Hematopoietic multipotent progenitor cell (in vitro differentiated cells): ENCODE data around the gene CENPV. TPM values are rescaled to one million over a fixed set of nuclear protein-coding genes. Genes with fewer than 3 reads are reported as not detected.
A peak's percentile ranks its signal among the peaks of the same experiment; 100 is the strongest.
"Not testable (repeated sequence)": the region's sequence is repeated elsewhere in the genome, so short reads cannot be mapped to it uniquely, and the experiment has no call there.

Experiments
- DNase-seq, 3 donors: peaks; one replicate each; pipeline ENCODE4 v3.0.0-alpha.2; 2011 to 2015; ENCODE audit warnings: low read depth in 2 of 3, low spot score in 2 of 3
- total RNA-seq: library from RNA; depleted of rRNA; stranded (reverse); fragments of >200 nt; gene quantifications from one replicate; pipeline ENCODE4 v1.2.3, GENCODE V29; 2012

Gene CENPV
- total RNA-seq, result 12.9 TPM

DNA sequence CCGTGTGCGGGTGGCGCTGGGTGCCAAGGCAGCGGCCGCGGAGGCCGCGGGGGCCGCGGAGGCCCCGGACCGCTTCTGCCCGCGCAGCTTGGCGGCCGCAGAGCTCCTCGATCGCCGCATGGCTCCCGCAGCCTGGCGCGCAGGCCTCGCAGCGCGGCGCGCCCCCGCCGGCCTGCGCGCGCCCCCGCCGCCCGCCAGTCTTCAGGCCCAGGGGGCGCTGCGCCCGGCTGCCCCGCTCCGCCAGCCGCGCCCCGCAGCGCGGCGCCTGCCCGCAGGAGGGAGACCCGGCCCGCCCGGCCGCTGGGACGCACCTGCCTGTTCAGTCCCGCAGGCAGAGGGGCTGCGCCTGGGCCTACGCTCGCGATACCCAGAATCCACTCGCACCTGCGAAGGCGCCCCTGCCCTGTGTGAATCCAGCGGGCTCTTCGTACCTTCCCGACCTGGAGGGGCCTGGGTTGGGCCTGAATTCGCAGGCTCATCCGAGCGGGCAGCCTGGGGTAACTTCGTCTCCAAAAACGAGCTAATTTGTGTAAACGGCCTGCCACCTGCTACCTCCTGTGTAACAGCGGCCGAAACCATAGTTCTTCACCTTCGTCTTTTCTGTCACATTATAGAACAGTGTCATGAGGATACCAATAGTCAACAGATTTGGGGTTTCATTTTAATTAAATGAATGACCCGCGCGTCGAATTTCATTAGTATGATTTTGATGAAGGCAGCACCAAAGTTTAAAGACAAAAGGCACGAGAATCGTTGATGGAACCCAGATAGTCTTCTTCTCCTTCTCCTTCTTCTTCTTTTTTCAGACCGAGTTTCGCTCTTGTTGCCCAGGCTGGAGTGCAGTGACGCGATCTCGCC lies at the start of gene CENPV:
TSS of gene CENPV (minus strand) at position 153 of the 858 bp plus-strand sequence. CDS start at position 120, 33 bp downstream.
- DNase-seq, result peak; percentile 58 to 77 (median 69)

DNA sequence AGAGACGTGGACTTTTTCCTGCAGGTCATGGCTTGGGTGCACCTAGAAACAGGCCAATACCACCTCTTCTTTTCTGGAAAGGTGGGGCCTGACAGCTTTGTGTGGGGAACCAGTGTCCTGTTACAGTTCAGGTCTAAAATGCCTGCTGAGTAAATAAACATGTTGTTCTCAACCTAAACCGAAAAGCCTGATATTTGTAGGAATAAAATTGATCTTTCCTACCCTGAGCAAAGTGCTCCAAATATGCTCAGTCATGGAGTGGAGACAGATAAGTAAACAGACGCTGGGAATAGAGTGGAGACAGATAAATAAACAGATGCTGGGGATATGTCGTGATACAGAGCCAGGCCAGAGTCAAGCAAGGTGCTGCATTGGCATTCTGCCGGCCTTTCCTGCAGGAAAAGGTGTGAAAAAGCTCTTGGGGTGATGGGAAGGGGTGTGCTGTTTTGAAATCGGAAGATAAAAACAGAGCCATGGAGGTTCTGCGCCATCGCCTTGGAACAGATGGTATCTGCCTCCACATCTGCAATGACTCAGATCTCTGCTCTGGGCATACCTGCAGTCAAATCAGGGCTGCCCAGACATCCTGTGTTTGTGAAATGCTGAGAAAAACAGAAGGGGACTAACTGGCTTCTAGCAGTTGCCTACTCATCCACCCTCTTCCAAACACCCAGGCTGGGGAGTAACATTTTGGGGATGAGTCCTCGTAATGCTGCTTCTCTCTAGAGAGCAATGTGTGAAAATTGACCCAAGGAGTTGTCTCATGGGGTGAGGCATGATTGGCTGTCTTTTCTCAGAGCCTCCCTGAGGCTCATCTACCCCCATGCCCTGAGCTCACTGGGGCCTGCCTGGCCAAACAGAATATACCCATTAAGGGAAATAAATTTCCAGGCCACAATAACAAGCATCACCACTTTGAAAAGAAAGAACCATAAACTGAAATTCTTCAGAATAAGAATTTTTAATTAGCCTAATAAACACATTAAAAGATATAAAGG lies 45.3 kb upstream of the CENPV start:
- peak in 2 of 3 donors; percentile 90 to 96 for DNase-seq

DNA sequence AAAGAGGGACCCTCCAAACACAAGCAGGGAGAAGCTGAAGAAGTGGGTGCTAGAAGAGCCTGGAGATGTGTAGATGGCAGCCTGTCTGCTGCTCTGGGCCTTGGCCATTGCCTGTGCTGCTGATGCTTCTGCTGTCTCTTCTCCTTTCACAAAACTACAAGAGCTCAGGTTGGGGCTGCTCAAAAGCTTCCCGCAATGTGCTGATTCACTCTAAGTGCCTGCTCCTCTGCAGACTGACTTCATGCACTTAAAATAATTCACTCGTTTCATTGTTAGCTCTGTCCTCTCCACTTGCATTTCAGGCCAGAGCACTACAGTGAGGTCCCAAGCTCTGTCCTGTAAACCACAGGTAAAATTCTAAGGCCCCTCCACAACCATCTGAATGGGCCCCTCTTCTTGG lies 43.4 kb upstream of the CENPV start:
- DNase-seq, result peak in 1 of 3 donors; percentile 73

DNA sequence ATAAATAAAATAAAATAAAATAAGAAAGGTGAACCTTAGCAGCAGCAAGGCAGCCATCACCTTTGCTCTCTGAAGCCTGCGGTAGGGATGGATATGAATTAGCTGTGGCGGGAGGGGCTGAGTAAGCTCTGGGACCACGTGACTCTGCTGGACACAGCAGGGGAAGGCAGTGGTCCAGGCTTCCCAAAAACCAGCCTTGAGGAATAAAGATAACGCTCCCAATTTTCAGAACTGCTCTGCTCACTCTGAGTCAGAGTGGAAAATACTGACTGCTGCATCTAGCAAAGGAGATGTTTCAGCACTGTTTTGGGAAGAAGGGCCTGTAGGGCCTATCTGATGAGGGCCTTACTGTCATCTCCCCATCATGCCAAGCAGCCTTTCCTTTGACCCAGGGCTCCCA lies 42.6 kb upstream of the CENPV start:
- not testable (repeated sequence) for DNase-seq

DNA sequence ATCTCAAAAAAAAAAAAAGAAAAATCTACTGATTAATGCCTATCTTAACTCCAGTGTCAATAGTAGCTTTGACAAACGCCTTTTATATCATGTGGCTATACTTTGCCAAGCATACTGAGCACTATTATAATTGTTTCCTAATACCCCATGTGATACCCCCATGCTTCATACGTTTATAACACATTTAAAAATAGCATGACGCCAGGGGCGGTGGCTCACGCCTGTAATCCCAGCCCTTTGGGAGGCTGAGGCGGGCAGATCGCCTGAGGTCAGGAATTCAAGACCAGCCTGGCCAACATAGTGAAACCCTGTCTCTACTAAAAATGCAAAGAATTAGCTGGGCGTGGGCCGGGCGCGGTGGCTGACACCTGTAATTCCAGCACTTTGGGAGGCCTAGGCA lies 39.2 kb upstream of the CENPV start:
- DNase-seq, result not testable (repeated sequence)

DNA sequence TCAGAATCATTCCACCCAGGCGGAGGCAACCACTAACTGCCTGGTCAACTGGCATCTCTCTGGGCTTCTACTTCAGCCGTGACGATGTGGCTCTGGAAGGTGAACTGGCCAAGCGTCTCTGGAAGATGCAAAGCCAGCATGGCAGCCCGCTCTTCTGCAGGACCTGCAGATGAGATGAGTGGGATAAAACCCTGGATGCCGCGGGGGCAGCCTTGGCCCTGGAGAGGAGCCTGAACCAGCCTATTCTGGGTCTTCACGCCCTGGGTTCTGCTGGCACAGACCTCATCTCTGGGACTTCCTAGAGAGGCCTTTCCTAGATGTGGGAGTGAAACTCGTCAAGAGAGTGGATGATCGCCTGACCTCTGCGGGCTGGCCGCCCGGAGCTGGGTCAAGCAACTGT lies 38.2 kb upstream of the CENPV start:
- DNase-seq, result no peak

DNA sequence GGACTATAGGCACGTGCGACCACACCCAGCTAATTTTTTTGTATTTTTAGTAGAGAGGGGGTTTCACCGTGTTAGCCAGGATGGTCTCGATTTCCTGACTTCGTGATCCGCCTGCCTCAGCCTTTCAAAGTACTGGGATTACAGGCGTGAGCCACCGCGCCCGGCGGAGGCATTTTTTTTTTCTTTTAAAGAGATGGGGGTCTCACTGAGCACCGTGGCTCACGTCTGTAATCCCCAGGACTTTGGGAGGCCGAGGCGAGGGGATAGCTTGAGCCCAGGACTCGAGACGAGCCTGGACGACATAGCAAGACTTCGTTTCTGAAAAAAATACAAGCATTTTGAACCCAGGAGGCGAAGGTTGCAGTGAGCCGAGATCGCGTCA lies 32.8 kb upstream of the CENPV start:
- DNase-seq, result not testable (repeated sequence)

DNA sequence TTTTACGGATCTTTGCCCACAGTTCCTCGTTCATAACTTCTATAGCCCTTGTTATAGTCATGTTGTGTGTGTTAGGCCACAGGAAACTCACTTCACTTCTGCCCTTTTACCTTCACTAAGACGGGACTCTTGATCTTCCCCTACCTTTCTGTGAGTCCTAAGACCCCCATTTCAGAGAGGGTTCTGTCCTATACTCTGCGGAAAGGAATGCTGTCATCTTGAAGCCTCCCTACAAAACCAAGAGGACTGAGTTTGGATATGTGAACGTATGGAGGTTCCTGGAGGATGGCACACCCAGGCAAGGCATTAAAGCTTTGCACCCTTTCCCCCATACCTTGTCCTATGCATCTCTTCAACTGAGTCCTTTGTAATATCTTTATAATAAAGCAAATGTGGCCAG lies 31.3 kb upstream of the CENPV start:
- no peak for DNase-seq

DNA sequence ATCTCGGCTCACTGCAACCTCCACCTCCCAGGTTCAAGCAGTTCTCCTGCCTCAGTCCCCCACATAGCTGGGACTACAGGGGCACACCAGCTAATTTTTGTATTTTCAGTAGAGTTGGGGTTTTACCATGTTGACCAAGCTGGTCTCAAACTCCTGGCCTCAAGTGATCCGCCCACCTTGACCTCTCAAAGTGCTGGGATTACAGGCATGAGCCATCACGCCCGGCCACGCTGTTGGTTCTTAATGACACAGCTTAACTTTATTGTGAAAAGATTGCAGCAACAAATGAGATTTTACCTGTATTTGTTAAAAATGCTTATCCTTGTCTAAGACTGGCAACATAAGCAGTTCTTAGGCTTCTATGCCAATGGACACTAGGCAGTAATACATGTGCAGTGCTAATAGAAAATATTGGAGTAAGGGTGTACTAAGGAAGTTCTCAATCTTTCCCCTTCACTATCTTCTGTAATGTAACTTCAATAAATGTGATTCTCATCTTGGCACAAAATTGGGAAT lies 30.6 kb upstream of the CENPV start:
- DNase-seq, result no peak

DNA sequence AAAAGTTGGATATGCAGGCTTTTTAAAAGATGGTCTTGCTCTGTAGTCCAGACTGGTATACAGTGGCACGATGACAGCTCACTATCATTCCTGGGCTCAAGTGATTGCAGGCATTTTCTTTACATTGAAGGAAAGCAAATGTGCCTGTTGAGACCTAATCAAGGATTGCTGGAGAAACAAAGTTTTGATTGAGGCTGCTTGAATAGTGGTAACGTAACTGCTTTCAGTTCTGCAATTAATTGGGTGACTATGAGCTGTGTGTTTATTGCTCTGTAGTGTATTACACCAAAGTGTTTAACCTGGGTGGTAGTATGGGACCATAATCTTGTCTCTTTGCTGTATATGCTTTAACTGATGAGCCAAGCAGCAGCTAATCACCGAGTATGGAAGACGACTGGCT lies 29.9 kb upstream of the CENPV start:
- no peak for DNase-seq

DNA sequence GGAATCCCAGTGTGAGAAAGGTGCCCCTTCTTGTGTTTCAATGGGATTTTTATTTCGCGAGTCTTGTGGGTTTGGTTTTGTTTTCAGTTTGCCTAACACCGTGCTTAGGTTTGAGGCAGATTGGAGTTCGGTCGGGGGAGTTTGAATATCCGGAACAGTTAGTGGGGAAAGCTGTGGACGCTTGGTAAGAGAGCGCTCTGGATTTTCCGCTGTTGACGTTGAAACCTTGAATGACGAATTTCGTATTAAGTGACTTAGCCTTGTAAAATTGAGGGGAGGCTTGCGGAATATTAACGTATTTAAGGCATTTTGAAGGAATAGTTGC lies 28.2 kb upstream of the CENPV start:
- no peak for DNase-seq

DNA sequence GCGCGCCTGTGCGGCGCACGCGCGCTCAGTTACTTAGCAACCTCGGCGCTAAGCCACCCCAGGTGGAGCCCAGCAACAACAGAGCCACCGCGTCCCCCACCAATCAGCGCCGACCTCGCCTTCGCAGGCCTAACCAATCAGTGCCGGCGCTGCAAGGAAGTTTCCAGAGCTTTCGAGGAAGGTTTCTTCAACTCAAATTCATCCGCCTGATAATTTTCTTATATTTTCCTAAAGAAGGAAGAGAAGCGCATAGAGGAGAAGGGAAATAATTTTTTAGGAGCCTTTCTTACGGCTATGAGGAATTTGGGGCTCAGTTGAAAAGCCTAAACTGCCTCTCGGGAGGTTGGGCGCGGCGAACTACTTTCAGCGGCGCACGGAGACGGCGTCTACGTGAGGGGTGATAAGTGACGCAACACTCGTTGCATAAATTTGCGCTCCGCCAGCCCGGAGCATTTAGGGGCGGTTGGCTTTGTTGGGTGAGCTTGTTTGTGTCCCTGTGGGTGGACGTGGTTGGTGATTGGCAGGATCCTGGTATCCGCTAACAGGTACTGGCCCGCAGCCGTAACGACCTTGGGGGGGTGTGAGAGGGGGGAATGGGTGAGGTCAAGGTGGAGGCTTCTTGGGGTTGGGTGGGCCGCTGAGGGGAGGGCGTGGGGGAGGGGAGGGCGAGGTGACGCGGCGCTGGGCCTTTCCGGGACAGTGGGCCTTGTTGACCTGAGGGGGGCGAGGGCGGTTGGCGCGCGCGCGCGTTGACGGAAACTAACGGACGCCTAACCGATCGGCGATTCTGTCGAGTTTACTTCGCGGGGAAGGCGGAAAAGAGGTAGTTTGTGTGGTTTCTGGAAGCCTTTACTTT lies 27.6 kb upstream of the CENPV start, which contains the start of gene UBB:
TSS of gene UBB (plus strand) at position 452 of the 856 bp plus-strand sequence. CDS start 817 bp downstream, outside the sequence.
- DNase-seq, result peak; percentile 87 to 98 (median 98)

DNA sequence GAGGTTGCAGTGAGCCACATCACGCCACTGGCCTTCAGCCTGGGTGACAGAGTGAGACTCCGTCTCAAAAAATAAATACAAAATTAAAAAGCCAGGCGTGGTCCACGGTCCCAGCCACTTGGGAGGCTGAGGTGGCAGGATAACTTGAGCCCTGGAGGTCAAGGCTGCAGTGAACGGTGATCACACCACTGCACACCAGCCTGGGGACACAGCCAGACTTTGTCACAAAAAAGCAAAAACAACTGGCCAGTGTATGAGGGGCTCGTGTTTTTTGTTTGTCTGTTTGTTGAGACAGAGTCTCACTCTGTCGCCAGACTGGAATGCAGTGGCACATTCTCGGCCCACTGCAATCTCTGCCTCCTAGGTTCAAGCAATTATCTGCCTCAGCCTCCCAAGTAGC lies 26.4 kb upstream of the CENPV start:
- DNase-seq, result no peak

DNA sequence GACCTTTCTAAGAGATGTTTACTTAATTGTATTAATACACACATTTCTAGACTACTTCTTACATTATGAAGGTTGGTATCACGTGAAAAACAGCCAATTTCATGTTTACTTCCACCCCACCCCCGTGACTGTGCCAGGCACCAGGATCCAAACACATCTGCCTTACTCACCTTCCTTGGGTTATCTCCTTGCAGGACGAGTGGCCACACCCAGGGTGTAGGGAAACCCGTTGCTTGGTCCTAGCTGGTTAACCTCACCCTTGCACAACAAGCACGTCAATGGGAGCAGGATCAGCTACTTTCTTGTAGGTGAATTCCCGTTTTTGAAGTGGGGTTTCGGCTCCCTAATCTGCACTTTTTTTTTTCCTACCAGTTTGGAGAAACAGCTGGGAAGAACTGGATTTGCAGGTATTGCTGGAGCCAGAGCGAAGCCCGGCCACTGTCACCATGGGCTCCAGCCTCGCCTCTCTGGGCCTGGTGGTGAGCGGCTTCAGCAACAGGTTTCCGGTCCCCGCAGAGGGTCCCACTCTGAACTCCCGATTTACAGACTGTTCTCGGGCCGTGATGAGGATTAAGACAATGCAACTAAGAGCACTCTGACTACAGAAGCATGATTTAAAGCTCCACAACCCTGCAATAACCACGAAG lies 25.5 kb upstream of the CENPV start:
- DNase-seq, result no peak

DNA sequence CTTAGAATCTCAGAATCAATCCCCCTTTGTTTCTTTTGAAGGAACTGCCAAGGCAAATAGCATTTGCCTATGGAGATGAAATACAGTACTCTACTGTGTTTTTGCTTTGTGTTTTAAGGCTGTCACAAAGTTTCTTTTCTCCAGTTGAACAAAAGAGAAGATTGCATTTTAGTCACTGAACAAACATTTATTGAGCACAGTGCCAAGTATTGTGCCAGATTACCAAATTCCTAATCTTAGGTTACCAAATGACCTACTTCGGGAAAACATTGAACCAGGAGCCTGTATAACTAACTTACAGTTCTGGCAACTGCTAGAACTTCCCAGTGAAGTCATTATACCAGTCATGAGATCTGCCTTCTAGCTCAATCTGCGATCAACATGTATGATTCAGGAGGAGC lies 24.7 kb upstream of the CENPV start:
- DNase-seq, result no peak

DNA sequence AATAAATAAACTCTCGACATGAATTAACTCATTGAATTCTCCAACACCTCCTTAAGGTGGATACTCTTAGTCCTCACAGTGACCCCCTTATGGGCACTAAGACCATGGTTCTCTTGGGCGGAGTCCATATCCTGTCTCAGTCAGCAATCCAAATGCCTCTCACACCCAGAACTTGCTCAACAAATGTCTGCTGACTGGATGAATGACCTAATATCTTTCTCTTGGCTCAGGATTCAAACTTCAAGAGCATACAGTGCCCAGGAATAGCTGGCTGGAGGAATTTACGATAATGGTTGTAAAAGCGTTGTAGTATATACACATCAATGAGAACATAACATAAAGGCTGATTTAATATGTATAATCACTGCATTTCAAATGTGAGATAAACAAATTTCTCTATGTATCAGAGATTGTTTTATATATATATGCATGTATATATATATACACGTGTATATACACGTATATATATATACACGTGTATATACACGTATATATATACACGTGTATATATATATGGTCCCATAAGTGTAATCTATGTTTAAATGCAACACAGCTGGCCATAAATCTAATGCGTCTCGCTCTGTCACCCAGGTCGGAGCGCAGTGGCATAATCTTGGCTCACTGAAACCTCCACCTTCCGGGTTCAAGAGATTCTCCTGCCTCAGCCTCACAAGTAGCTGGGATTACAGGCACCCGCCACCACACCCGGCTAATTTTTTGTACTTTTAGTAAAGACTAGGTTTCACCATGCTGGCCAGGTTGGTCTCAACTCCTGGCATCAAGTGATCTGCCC lies 21.1 kb upstream of the CENPV start:
- no peak for DNase-seq

DNA sequence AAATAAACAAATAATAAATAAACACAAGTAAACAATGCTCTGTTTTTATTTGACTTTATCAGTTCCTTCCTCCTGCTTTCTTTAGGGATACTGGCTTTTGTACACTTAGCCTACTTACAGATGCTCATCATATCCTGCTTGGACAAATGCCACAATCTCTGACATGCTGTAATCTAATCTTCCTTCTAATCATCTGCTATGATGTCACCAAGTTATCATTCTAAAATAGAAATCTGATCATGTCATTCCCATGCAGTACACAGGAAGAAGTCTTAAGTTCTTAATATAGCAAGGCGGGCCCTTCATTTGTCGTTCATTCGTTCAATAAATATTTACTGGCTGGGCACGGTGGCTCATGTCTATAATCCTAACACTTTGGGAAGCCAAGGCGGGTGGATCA lies 18.5 kb upstream of the CENPV start:
- DNase-seq, result no peak

DNA sequence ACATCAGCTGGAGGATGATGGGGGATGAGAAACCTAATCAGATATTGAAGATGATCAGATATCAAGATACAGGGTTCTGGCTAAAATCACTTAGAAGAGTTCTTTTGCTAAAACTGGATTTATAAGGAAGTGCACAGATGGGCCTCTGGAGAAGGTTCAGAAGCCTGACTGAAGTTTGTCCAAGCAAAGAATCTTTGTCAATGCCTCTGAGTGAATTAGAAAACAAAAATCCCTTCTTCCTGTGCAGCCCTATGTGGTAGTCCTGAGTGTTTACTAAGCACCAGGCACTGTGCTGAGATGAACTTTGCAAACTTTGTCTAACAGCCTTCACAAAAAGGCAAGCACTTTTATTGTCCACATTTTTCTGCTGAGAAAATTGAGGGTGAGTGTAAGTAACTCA lies 11.4 kb upstream of the CENPV start:
- no peak for DNase-seq
